Activated CD4-positive, alpha-beta T cell treated with anti-CD3 and anti-CD28 coated beads, Interleukin-2, amount 50 U/mL, for 16 hours (primary cell): Measurements from ENCODE around the gene PRKCE.
A peak's percentile ranks its signal among the peaks of the same experiment; 100 is the strongest.

Experiments used
- DNase-seq: peaks from one replicate; pipeline ENCODE4 v3.0.0-alpha.2; 2020

Gene PRKCE

GRCh38 chr2:46065152-46065551 lies 413.7 kb downstream of the PRKCE start:
- no peak for DNase-seq

GRCh38 chr2:46066116-46066515 lies 414.6 kb downstream of the PRKCE start:
- no peak for DNase-seq

- DNase-seq: peak; percentile 51
Observed at GRCh38 chr2:46066601-46067000, 415.1 kb downstream of the PRKCE start.

GRCh38 chr2:46067062-46067461 lies 415.6 kb downstream of the PRKCE start:
- DNase-seq: no peak

DNA sequence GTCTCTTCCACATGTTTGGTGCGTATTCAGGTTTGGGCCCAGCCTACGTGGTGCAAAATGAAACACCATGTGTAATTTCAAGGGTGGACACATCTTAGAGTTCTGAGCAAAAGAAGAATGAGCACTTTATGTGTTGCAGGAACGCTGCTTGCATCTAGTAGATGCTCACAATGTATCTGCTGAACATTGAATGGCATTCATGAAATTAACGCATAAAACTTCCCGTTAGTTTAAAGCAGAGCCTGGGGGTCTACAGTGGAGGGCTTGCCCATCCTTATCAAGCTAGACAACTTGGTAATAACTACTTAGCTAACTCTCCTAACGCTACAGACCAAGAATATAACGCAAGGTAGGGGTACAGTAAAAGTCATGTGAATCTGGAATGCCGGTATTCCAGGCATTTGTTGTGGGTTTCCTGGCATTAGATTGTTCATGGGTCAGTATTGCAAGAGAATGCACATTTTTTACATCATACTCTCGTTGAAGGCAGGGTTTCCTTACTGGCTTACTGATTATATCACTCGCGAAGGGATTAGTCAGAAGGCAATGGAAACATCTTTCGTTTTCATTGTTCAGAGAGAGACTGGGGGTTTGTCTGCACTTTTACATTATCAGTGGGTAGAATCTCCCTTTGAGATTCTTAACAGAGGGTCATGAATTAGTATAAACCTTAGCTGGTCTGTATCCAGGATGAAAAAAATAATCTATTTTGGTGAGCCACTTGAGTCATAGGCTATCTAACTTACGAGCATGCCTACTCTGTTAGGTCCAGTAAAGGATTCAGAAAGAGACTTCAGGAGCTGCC lies 416.2 kb downstream of the PRKCE start:
- DNase-seq: peak; percentile 87

DNA sequence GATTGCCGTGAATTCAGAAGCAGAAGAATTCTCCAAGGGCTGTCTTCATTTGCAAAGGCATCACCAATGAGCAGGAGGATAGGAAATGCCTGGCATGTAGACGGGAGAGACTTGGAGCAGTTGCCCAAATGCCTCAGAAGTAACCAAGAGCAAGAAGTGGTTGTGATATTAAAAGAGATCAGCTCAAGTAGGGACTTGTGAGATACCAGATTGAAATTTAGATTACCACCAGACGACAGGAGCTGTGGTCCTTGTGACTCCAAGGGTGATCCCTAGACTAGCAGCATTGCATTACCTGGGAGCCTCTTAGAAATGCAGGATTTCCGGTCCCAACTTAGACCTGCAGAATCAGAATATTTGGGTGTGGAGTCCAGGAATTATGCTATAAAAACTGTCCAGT lies 417.2 kb downstream of the PRKCE start:
- no peak for DNase-seq

DNA sequence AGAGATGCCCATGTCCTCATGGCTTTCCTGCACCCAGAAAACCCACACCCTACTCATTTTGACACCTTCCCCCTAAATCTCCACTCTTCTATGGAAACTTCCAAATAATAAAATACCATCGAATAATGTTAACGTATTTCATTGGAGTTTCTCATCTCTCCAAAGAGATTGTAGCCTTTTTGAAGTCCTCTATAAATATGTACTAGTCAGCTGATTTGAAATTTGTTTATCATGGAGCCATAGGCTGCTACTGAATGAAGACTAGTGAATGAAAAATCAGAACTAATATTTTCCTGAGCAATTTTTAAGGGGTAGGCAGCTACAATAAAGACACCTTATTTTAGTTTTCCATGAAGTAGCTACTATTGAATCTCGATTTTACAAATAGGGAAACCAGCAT lies 419.6 kb downstream of the PRKCE start:
- DNase-seq: no peak

DNA sequence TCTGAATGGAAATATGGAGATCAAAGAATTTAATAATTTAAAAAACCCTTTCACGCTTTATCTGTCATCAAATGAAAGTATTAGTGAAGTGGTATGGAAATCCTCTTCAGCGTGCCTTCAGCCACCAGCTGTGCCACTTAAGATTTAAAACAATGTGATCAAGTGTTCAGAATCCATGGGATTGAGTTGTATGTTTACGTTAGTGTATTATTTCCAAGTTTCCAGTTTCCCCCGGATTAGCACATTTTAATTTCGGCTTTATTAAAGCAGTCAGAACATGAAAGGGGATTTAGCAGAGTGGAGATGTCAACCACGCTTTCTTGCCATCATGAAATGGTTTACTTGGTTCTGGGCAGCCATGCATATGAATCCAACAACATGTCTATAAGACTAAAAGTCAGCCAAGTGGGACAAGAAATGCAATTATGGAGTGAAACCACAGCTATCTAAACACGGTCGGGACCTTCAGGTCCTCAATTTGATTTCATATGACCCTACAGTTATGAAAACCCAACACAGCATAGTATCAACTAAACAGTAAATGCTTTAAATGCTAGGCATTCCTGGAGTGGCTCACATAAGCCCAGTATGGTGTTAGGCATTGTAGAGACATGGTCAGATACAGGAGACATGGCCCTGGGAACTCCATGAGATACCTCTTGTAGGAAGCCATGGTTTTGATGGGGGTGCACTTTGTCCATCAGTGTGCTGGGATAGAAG lies 420.8 kb downstream of the PRKCE start:
- no peak for DNase-seq

GRCh38 chr2:46073540-46074046 lies 422.1 kb downstream of the PRKCE start:
- DNase-seq: no peak

DNA sequence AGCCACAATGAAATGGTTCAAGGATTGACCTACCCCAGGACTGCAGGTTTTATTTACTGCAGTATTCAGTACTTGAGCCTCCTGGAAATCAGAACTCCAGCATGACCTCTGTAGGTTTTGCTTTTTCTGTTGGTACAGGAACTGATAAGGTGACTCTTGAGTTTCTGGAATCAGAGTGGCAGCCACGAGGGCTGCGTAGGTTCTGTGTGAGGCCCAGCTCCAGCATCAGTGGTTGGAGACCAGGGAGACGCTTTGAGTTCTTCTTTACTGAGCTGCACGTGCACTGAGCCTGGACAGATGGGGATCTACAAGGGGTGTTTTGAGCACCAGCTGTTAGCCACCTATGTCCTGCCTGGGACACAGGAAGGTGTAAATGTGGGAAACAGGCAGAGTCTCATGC lies 423.0 kb downstream of the PRKCE start:
- no peak for DNase-seq

DNA sequence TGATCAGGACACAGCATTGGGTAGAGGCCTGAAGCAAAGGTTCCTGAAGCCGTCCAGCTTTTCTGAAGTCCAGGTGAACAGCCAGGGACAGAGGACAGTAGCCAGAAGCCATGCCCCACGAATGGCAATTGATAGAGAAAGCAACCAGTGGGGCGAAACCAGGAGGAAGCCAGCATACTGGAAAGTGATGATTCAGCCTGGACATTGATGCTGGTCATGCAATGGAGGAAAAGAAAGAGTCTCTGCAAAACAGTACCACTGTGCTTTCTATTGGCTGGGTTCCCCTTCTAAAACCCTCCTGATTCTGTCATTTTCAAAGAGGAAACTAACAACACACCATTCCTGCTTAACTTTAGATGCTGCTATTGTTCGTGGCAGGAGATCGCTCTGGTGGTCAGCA lies 424.4 kb downstream of the PRKCE start:
- DNase-seq: no peak

GRCh38 chr2:46076251-46076650 lies 424.8 kb downstream of the PRKCE start:
- DNase-seq: no peak

DNA sequence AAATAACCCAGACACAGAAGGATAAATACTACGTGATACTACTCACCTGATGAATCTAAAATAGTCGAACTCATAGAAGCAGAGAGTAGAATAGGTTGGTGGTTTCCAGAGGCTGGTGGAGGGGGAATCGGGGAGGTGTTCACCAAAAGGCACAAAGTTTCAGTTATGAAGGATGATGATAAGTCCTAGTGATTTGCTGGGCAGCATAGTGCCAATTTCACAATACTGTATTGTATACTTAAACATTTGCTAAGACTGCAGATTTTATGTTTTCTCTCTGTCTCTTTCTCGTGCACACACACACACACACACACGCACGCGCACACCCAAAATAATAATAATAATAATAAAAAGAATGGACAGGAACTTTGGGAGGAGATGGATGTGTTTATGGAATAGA lies 425.4 kb downstream of the PRKCE start:
- no peak for DNase-seq

GRCh38 chr2:46077522-46078107 lies 426.1 kb downstream of the PRKCE start:
- DNase-seq: no peak

- DNase-seq: peak; percentile 68
Observed at GRCh38 chr2:46079985-46080560, 428.6 kb downstream of the PRKCE start.

DNA sequence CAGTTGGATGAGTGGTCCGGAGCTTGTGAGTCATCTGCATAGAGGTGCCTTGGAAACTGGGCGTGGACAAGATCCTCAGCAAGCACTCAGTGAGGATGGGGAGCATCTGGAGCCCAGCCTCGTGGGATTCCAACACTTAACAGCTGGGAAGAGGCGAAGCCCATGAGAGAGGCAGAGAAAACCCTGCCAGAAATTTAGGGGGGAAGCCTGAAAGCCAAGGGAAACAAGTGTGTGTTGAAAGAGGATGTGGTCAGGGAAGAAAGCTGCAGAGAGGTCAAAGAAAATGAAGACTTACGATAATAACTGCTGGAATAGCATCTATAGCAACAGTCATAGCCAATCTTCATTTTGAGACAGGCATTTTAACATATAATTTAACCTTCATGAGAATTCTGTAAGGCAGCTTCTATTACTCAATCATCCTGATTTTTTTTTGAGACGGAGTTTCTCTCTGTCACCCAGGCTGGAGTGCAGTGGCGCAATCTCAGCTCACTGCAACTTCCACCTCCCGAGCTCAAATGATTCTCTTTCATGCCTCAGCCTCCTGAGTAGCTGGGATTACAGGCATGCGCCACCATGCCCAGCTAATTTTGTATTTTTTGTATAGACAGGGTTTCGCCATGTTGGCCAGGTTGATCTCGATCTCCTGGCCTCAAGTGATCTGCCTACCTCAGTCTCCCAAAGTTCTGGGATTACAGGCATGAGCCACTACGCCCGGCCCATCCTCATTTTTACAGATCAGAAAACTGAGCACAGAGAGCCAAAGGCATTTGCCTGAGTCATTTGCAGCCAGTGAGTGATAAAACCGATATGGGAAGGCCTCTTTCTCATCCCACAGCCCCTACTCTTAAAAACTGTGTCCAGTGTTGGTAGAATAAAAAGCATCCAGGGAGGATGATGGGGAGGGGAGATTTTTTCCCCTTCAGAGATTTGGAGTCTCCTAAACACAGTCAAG lies 431.3 kb downstream of the PRKCE start:
- DNase-seq: no peak

DNA sequence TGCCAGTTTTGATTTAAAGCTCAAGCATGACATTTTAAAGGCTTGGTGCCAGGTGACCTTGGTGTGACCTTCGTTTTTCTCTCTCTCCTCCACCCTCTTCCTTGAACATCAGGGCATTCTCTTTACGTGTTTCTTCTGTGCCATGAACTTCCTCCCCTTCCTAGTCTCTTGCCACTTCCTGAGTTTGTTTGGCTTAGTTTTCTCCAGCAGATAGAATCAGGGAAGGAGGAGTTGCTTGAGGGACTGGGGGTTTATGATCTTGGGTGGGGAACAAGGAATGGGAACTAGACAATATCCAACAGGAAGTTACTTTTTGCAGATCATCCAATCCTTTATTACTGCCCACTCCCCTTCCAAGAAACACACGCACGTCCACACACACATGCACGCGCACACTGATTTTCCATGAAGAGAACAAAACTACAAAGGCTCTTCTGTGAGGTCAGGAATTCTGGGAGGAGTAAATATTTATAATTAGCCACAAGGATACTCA lies 435.1 kb downstream of the PRKCE start:
- DNase-seq: no peak

- DNase-seq: no peak
Observed at GRCh38 chr2:46087492-46087891, 436.0 kb downstream of the PRKCE start.

DNA sequence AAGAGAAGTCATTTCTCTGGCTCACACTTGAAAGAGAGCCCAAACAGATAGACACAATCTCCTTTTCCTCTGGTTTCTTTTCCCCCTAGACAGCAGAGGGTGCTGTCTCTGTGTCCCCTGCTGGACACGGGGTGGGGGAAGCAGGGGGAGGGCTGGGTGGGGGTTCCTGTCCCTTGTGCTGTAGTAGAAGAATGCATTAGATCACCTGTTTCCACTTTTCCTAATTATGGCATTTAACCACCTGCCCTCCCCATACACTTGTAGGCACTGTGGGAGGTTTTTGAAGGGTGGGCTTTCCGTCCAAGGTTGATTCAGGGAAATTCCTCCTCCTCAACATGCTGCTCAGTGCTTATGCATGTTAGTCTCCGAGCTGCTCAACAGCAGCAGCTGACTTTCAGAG lies 439.5 kb downstream of the PRKCE start:
- DNase-seq: no peak

DNA sequence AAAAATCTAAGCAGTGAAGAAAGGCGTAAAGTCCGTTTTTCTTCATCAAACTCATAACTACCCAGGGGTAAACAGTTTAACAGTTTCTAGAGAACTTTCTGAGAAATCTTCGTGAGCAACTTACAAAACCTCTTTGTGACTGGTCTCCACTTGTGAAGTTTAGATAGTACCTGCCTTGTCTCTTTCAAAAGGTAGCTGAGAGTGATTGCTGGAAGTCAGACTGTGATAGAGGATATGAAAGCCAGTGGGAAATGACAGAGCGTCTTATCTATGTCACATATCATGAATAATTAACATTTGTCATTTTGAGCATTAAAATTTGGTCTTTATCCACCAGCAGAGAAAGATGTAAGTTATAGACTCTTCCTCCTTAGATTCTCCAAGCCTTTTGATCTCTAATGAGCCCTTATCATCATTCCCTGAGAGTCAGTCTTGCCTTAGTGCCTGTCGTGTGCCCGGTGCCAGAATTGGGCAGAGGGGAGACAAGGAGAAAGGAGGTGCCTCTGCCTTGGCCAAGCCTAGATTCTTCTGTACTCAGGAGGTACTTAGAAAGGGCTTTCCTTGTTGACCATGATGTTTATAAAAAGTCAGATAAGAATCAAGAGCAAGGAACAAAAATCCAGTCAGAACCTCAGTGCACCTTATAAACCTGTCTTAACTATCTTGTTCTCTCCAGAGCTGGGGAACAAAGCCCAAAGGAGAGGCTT lies 440.6 kb downstream of the PRKCE start:
- peak; percentile 41 for DNase-seq

DNA sequence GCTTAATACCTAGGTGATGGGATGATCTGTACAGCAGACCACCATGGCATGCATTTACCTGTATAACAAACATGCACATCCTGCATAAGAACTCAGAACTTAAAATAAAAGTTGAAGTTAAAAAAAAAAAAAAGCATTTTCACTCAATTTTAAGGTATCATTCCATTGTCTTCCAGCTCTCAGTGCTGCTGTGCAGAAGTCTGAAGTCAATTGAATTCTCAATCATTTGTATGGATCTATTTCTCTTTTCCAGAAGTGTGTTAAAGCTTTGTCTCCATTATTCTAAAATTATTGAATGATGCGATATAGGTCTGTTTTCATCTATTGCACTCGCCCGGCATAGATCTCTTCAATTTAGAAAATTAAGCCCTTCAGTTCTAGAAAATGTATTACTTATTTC lies 443.2 kb downstream of the PRKCE start:
- no peak for DNase-seq
